KBM-7 (cell line): ENCODE measurements around the gene SMO.
"Not testable (repeated sequence)": the region's sequence is repeated elsewhere in the genome, so short reads cannot be mapped to it uniquely, and the experiment has no call there.

ENCODE experiments used
- DNase-seq: peaks from one replicate; pipeline ENCODE4 v3.0.0-alpha.2; 2015
- in situ Hi-C: fragments of 300-500 bp; cut with MboI; formaldehyde crosslinking; loops from 2 replicates; pipeline ENCODE4 v1.14.3; 2020; ENCODE audit warnings: low sequenced_read_pairs, low pct_unique_long_range_greater_than_20kb, mixed read lengths

SMO gene

DNA sequence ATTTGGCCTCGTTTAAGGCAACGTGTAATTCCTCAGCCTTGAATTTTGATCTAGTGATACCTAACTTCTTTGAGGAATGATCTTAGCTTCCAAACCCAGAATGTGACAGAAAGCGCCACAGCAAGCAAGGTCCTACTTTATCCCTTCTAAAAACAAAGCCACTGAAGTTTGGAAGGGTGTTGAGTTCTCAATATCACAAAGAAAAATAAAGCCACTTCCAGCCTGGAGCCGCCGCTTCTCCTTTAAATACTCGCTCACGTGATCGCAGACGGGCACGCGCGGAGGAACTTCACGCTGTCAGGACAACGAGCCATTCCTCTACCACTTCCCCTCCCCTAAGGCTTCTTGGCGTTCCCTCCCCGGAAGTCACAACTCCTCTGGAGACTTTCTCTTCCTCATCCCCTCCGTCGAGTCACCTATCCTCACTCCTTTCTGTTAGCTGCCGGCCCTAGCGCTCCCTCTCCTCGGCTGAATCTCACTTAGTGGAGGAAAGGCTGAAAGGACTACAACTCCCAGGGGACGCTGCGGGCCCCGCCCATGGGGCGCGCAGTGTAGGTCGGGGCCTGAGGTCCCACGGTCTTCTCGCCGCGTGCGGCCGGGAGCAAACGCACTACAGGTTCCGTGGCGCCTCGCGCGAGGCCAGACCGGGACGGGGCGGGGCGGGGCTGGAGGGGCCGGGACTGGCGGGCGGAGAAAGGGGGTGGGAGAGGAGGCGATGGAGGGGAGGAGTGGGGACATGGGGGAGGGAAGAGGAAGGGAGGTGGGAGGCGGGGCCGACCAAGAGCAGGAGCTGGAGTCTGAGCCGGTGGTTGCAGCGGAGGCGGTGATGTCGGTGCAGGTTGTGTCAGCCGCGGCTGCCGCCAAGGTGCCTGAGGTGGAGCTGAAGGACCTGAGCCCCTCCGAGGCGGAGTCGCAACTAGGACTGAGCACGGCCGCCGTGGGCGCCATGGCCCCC, 36.1 kb downstream of the SMO start, which contains the start of gene AHCYL2:
AHCYL2 (plus strand) TSS at position 780 of the 955 bp plus-strand sequence.
- peak; percentile 97 for DNase-seq
- in situ Hi-C loops = no loop called here

DNA sequence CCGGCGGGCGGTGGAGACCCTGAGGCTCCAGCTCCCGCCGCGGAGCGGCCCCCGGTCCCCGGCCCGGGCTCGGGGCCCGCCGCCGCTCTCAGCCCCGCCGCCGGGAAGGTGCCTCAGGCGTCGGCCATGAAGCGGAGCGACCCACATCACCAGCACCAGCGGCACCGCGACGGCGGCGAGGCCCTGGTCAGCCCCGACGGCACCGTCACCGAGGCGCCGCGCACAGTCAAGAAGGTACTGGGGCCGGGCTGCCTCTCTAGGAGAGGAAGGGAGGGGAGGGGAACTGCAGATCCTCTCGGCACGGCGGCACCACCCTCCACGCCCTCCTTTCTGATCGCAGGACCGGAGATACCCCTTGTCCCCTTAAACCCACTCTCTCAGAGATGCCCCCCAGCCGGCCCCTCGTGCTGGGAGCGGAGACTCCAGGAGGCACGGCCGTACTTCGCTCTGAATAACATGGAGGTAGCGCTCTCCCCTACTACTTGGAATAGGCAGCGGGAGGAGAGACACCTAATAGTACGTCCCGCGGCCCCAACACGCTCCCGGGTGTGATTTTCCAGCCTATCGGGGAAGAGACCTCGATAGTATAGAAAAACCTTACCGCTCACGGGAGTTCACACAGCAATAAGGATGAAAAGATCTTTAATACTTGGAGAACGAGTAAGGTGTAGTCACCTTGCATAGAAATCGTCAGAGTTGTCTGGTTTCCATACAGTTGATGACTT, 36.9 kb downstream of the SMO start:
- DNase-seq = peak; percentile 72
- in situ Hi-C loops = no loop called here

DNA sequence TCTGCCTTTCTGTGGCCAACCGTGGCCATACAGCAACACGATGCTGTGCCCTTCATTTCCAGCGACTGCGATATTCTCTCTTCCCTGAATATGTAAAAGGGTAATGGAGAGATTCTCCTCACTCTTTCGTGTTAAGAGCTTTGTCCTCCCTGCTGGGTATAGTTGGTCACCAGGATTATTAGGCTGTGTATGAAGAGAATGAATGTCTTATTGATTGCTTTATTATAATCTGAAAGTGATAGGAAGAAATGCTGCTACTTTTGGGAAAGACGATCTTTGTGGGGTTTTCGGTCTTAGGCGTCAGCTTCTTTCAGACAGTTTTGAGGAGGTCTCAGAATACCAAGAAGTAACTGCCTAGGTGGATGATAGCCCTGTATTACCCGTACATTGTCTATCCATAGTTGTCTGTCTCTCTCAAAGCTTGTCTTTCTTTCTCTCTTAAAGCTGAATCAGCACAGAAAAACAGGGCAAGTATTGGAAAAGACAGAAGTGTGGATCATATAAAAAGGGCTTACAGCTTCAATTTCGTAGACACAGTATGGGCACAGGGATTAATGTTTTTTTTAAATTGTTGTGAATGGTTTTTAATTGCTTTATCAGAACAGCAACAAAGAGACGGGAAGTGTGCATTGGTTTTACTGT, 37.6 kb downstream of the SMO start:
- no peak for DNase-seq
- in situ Hi-C loops = no loop called here

DNA sequence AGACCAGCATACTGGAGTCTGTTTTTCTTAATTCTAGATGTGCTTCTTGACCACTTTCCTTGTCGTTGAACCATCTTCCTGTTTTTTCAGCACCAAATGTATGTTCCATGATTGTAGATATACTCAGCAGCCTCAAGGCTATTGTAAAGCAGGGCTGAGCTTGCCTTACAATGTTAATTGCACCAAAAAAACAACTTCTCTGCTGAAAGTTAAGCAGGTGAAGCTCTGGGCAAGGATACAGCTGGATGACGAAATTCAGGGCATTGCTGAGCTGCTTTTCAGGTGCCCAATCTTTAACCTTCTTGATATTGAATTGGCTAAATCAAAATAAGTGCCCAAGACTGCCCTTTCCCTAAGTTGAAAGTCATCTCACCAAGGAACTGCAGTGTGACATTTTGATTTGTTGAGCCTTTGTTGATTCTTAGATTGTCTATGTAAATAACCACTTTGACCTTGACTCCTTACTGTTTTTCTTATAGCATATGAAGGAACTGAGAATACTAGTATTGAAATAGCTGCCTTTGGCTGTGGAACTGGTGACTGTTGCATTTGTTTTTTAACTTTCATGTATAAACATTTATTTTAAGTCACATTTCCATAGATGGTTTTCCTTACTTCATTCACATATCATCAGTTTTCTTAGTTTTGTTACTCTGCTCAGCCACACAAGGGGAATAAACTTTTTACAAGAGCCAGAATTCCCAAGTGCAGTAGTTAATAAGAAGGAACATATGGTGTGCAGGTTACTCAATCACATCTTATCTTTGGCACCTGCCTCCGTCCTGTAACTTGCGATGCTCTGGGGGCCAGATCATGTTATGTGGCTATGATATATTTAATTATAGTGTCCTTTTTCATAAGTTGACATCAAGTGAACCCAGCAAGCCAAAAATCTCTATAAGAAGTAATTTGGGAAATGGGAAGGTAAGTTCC, 39.5 kb downstream of the SMO start:
- peak; percentile 37 for DNase-seq
- in situ Hi-C loops = no loop called here

DNA sequence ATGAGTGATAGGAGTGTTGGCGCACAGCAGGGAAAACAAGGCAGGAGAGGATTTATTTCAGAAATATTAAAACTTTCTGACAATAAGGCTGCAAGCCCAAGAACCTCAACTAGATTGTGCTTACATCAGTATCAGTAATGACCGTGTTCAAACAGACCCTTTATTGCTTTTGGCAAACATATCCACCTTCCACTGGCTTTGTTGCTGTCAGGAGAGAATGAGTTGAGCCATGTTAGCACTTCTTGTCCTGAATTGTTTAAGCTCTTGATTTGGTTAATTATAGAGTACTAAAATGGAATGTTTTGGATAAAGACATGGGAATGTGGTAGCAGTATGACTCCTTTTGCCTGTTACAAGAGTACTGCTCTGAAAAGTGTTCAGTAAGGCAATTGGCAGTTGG, 40.2 kb downstream of the SMO start:
- in situ Hi-C loops = no loop called here
- no peak for DNase-seq

DNA sequence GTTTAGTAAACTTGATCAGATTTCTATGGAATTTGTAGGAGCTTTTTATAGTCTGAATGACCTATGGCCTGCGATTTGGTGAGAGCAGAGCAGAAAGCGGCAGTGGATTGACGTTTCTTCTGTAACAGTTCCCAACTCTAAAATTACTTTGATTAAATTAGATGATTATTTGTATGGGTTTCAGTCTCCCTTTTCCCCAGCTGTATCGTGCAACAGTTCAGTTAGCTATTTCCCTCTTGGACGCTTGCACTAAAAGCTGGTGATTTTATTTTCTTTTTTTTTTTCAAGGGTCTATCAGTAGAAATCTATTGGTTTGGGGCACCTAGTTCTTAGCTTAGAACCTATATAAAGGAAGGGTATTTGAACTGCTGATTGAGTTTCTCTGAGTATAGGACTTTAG, 43.2 kb downstream of the SMO start:
- in situ Hi-C loops = no loop called here
- no peak for DNase-seq

DNA sequence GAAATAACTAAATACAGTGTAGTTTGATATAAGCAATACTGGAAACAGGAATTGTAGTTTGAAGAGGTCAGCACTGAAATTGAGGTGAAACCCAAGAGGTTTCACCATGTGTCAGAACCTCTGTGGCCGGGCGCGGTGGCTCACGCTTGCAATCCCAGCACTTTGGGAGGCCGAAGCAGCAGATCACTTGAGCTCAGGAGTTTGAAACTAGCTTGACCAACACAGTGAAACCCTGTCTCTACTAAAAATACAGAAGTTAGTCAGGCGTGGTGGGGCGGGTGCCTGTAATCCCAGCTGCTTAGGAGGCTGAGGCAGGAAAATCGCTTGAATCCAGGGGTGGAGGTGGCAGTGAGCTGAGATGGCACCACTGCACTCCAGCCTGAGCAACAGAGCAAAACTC, 50.1 kb downstream of the SMO start:
- in situ Hi-C loops = no loop called here
- no peak for DNase-seq

DNA sequence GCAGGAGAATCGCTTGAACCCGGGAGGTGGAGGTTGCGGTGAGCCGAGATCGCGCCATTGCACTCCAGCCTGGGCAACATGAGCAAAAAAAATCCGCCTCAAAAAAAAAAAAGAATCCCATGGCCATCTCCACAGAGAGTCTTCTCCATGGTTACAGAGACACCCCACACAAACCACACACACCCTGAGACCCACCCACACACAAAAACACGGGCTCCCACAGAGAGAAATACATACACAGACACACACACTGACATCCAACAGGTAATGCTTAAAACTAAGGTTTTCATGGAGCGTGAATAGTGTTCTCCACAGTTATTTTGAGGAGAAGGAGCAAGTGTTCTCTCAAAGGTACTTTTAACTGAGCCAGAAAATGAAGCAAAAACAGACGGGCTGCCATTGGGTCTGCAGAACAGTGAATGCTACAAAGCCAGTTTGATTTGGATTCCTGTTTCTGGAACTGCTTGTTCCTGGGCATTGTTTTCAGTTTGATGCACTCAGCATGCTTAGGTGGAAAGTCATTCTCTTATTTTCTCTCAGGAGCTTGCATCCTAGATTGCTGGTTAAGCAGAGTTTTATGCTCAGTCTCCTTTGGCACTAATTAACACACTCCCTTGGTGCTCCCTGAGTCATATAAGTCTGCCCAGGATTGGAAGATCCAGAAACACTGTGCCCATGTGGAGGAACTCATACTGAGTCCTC, 51.8 kb downstream of the SMO start:
- in situ Hi-C loops = no loop called here
- no peak for DNase-seq

DNA sequence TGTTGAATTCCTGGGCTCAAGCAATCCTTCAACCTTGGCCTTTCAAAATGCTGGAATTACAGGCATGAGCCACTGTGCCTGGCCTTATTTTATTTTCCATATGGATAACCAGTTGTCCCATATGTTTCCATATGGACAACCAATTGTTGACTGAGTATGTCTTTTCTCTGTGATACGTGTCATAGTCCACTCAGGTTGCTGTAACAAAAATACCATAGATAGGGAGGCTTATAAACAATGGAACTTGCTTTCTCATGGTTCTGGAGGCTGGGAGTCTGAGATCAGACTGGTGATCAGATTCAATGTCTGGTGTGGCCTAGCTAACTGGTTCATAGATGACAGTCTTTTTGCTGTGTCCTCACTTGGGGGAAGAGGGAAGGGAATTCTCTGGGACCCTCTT, 55.8 kb downstream of the SMO start:
- DNase-seq = no peak
- in situ Hi-C loops = no loop called here

DNA sequence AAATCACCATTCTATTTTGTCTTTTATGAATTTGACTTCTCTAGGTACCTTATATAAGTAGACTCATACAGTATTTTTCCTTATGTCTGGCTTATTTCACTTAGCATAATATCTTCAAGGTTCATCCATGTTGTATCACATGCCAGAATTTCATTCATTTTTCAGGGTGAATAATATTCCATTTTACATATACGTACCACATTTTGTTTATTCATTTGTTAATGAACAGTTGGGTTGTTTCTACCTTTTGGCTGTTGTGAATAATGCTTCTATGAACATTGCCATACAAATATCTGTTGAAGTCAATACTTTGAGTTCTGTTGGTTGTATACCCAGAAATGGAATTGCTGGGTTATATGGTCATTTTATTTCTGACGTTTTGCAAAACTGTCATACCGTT, 57.1 kb downstream of the SMO start:
- no peak for DNase-seq
- in situ Hi-C loops = no loop called here

DNA sequence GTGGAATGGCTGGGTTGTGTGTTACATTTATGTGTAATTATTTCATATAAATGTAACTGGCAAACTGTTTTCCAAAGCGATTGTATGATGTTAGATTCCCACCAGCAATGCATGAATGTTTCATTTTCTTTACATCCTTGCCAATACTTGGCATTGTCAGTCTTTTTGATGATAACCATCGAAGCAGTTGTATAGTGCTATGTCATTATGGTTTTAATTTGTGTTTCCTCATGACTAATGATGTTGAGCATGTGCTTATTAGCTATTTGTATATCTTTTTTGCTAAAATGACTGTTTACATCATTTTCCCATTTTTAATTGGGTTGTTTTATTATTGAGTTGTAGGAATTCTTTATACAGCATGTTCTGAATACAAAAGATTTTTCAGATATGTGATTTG, 58.7 kb downstream of the SMO start:
- DNase-seq = no peak
- in situ Hi-C loops = no loop called here

DNA sequence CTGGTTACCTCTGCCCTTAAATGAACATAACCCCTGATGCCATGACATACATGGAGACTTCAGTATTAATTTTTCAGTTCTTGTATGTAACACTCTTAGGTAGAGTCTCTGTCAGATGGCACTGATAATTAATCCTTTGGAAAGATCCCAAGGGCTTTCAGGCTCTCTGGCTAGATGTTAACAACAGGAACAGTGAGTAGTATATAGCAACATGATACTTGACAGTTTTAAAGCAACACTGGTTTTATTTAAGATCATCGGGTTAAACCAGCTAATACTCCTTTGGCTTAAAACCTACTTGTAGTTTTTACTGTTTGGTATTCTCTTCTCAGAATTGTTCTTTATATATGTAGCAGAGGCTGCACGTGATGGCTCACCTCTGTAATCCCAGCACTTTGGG, 63.7 kb downstream of the SMO start:
- in situ Hi-C loops = no loop called here
- no peak for DNase-seq

DNA sequence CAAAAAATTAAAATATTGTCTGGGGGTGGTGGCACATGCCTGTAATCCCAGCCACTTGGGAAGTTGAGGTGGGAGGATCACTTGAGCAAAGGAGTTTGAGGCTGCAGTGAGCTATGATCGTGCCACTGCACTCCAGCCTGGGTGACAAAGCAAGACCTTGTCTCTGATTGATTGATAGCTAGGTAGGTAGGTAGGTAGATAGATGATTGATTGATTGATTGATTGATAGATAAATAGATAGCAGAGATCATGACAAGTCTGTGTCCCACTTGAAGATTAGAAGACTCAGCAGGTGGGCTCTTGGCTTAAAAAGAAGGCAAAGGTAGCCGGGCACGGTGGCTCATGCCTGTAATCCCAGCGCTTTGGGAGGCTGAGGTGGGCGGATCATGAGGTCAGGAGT, 64.2 kb downstream of the SMO start:
- DNase-seq, in situ Hi-C loops: not testable (repeated sequence)

DNA sequence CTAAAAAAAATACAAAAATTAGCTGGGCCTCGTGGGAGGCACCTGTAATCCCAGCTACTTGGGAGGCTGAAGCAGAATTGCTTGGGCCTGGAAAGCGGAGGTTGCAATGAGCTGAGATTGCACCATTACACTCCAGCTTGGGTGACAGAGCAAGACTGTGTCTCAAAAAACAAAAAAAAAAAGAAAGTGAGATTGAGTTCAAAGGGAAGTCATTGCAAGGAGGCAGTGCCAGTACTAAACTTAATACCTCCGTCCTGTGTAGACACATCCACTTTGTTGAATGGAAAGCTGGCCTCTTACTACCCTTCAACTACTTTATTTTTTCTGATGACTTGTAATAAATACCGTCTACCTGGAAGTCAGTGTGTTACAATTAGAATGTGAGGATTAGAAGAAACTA, 67.4 kb downstream of the SMO start:
- in situ Hi-C loops = no loop called here
- no peak for DNase-seq

DNA sequence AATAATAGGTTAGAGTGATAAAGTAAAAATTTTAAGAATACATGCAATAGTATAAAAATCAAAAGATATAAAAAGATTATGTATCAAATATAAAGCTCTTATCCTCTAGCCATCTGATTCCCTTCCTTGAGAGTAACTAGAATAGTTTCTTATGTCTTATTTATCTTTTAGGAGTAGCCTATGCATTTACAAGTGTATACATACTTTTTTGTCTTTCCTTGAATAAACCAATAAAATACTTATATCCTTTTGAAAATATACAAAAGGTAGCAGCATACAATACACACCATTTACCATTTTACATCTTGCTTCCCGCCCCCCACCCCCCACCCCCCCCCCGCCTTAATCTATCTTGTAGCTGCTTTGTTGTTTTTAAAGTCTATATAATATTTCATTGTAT, 67.8 kb downstream of the SMO start:
- no peak for DNase-seq
- in situ Hi-C loops = no loop called here

DNA sequence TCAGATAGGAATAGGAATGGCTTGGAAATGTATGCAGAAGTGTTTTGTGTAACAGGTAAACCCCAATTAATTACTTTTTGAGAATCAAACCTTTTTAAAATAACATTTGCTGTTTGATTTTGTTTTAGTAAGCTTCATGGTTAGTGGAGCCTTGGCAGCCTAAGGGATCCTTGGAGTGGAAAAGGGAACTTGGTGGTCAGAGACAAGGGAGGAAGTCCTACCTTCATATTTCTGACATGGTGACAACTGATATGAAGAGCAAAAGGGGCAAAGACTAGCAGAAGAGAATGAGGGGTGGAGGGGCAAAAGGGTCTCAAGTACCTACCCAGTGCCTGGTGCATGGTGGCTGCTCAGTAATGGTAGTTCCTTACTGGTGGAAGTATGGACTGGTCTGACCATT, 68.7 kb downstream of the SMO start:
- peak; percentile 71 for DNase-seq
- in situ Hi-C loops = no loop called here

DNA sequence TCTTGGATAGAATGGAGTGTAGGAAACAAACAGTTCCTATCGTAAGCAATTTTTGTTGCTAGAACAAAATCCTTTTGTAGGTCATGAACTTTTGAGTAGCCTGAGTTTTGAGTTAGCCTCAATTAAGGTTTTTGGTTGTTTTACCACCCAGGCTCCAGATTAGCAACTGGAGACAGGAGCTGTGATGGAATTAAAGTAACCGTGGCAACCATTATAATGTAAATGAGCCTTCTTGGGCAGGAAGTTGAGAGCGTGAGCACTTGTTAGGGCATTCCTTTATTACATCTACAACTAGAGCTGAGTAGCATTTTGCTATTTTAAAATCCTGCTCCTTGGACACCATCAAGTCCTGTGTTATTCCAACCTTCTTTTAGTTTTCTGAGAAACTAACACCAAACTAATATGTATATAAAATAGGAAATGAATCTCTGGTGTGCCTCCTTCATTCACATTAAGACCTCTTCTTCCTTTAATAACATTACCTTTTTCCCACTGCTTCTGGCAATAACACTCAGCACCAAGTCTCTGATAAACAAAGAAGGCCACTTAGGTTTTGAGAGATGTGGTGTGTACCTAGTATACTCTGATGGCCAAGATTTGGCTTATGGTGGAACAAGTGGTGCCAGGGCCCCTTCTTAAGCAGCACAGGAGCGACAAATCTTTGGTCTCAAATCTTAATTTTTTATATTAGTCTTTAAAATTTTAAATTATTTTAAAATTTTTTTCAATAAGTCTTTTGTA, 70.4 kb downstream of the SMO start:
- peak; percentile 19 for DNase-seq
- in situ Hi-C loops = no loop called here

DNA sequence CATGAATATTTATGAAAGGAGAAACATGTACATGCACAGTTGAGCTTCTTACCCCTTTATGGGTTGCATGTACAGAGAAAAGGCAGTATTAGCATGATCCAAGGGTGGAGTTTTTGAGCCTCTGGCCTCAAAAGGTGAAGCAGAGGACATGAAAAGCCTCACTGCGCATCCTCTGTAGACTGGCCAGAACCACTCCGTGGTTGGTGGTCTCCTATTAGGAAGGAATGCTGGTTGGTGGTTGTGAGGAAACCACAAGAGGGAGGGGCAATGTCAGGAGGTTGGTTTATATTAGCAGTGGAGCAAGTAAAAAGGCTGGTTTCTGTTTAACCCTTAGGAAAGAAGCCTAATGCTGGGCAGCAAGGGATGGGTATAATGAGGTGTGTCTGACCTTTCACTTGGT, 73.9 kb downstream of the SMO start:
- DNase-seq = peak; percentile 52
- in situ Hi-C loops = no loop called here
